Ovary (tissue), 10 donors: Measurements from ENCODE around the gene GADD45B. TPM values are rescaled to one million over a fixed set of nuclear protein-coding genes. Genes with fewer than 3 reads are reported as not detected.

Experiments
- DNase-seq, 5 donors: peaks; one replicate each; pipeline ENCODE4 v3.0.0-alpha.2; 2019 to 2020
- H3K27ac ChIP-seq, 2 donors: fragments of 200-600 bp; one replicate each; pipeline versions ENCODE4 v1.5.1 to v1.8.0; 2019 to 2022
- H3K27me3 ChIP-seq: fragments of 200-600 bp; one replicate; pipeline ENCODE4 v1.8.0; 2022
- H3K36me3 ChIP-seq: fragments of 200-600 bp; sonication (generic); one replicate; pipeline ENCODE4 v1.5.1; 2019
- H3K4me1 ChIP-seq: one replicate; pipeline ENCODE4 v1.8.1; 2013; ENCODE audit warnings: mild to moderate bottlenecking, moderate library complexity; ENCODE audit not compliant: insufficient read depth
- H3K4me3 ChIP-seq: fragments of 200-600 bp; sonication (generic); one replicate; pipeline ENCODE4 v1.5.1; 2017
- H3K9me3 ChIP-seq, 2 donors: fragments of 200-600 bp in 1 of 2; sonication (generic) in 1 of 2; one replicate each; pipeline versions ENCODE4 v1.5.1 to v1.8.1; 2013 to 2019; ENCODE audit warnings: mild to moderate bottlenecking in 1 of 2, moderate library complexity in 1 of 2
- EP300 ChIP-seq: sonication (generic); formaldehyde crosslinking; IDR thresholded peaks from one replicate; pipeline ENCODE4 v1.6.1; 2017; ENCODE audit warnings: antibody characterized with exemption
- POLR2A ChIP-seq: fragments of 450-650 bp; IDR thresholded peaks from one replicate; pipeline ENCODE4 v1.6.1; 2017; ENCODE audit warnings: antibody characterized with exemption, mild to moderate bottlenecking, moderate library complexity
- WGBS, 3 donors: extraction: QIAGEN DNeasy Blood & Tissue Kit in 1 of 3; methylation state at CpG; one replicate each; pipeline versions ENCODE4 v1.1.5 to v1.1.7; 2013 to 2017; 5-methylcytosine and 5-hydroxymethylcytosine counted together
- intact Hi-C, 4 donors: fragments of 100-400 bp; cut with DNase I; formaldehyde crosslinking; loops; one replicate each; pipeline versions ENCODE4 v1.11.0 to v1.15.1; 2022 to 2023
- long read RNA-seq, 3 donors: library from polyadenylated mRNA in 2 of 3; unstranded in 2 of 3; transcript quantifications; one replicate each; pipeline ENCODE4 v2.0.0 and lab custom pipeline, GENCODE V29; 2021 to 2026
- polyA plus RNA-seq, 2 donors: library from polyadenylated mRNA; stranded (reverse); fragments of 200-250 nt in 1 of 2; fragments of 350-450 nt in 1 of 2; fragmentation: Illumina TruSeq in 1 of 2; extraction: RNeasy Lipid Tissue Mini Kit (QIAGEN cat#74804) in 1 of 2; gene quantifications; one replicate each; pipeline ENCODE4 v1.2.3, GENCODE V29; 2013 to 2014
- total RNA-seq, 7 donors: library from RNA; depleted of rRNA in 2 of 7; stranded (reverse); fragments of >200 nt in 2 of 7; fragmentation: NEBNext Ultra II Directional in 3 of 7; extraction: Animal tissue kit (Norgen Biotek cat#: 25700) in 3 of 7; gene quantifications; one replicate each; pipeline versions ENCODE4 v1.1.0 to v1.2.4, GENCODE V29; 2016 to 2023
- TF ChIP-seq, protein P1 (sequence below), 3 donors: fragments of 450-650 bp in 2 of 3; fragments of 200-600 bp in 1 of 3; IDR thresholded peaks; one replicate each; pipeline versions ENCODE4 v1.5.1 to v1.8.0; 2016 to 2022; ENCODE audit warnings: antibody characterized with exemption in 3 of 3, mild to moderate bottlenecking in 1 of 3
- donor health status: DM: no; HTN: no; CAD: no; lungs with moderate emphysema.
- donor health status: DM: no; HTN: no; CAD: no.
- donor health status: Bipolar disorder and iron deficiency.
- donor health status: DM: yes; HTN: yes; CAD: no.
- donor health status: DM: no; HTN: no; CAD: no.
- donor health status: DM: yes; HTN: yes; CAD: no.

The GADD45B gene, protein sequence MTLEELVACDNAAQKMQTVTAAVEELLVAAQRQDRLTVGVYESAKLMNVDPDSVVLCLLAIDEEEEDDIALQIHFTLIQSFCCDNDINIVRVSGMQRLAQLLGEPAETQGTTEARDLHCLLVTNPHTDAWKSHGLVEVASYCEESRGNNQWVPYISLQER
- total RNA-seq = 100 to 1,000 TPM in 2 of 7 donors, 10 to 100 TPM in 5; 47.0 to 414 (median 73.9) TPM
- polyA plus RNA-seq = 100 to 1,000 TPM in 1 of 2 donors, 10 to 100 TPM in 1; 17.8 to 120 TPM
- long read RNA-seq, donor 1, transcript GADD45B-201 (4 exons, 1,373 nt) = major isoform, 29 of 37 reads
- long read RNA-seq, donor 1, partial matches to known transcripts = 1 of 37 reads
- long read RNA-seq, donor 1, other reads (novel, unspliced or antisense) = 7 of 37 reads
- long read RNA-seq, donor 2, partial matches to known transcripts = 0 of 3 reads
- long read RNA-seq, donor 2, other reads (novel, unspliced or antisense) = 0 of 3 reads
- long read RNA-seq, donor 3, transcript GADD45B-201 (4 exons, 1,373 nt) = major isoform, 11 of 17 reads
- long read RNA-seq, donor 3, partial matches to known transcripts = 1 of 17 reads
- long read RNA-seq, donor 3, other reads (novel, unspliced or antisense) = 5 of 17 reads

- Histone ChIP-seq H3K27me3 (no peaks in the 10 kb centered on the region), H3K27ac (peak within 1 kb of the TSS; percentile 62 to 73), H3K9me3 (no peaks in the 10 kb centered on the region), H3K36me3 (no peaks in the 10 kb centered on the region), H3K4me3 (peak within 1 kb of the TSS; percentile 86), H3K4me1 (peaks cover 7% of the 10 kb centered on the region)
- peak; percentile 98 to 99 (median 99) for DNase-seq
- intact Hi-C loops = loop anchor here (1.0 to 5.0 kb wide), 7 partner anchors 66 to 136 kb away; no protein-coding TSS in a partner anchor
- TF ChIP-seq EP300 (peak; percentile 86), POLR2A (peak; percentile 100)
- TF ChIP-seq, protein P1, sequence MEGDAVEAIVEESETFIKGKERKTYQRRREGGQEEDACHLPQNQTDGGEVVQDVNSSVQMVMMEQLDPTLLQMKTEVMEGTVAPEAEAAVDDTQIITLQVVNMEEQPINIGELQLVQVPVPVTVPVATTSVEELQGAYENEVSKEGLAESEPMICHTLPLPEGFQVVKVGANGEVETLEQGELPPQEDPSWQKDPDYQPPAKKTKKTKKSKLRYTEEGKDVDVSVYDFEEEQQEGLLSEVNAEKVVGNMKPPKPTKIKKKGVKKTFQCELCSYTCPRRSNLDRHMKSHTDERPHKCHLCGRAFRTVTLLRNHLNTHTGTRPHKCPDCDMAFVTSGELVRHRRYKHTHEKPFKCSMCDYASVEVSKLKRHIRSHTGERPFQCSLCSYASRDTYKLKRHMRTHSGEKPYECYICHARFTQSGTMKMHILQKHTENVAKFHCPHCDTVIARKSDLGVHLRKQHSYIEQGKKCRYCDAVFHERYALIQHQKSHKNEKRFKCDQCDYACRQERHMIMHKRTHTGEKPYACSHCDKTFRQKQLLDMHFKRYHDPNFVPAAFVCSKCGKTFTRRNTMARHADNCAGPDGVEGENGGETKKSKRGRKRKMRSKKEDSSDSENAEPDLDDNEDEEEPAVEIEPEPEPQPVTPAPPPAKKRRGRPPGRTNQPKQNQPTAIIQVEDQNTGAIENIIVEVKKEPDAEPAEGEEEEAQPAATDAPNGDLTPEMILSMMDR (IDR thresholded peaks at IDR 0.05) = peak in 1 of 3 donors; percentile 39
- WGBS, 3 donors = 0 to 1% (median 1%) methylated on average over 48 to 70 of the region's 70 CpGs
These were observed at the start of gene GADD45B for GRCh38 chr19:2475702-2476450. Gene GADD45B, plus strand, starts transcription at chr19:2476127. Its CDS starts 232 bp downstream, at chr19:2476359.

DNA sequence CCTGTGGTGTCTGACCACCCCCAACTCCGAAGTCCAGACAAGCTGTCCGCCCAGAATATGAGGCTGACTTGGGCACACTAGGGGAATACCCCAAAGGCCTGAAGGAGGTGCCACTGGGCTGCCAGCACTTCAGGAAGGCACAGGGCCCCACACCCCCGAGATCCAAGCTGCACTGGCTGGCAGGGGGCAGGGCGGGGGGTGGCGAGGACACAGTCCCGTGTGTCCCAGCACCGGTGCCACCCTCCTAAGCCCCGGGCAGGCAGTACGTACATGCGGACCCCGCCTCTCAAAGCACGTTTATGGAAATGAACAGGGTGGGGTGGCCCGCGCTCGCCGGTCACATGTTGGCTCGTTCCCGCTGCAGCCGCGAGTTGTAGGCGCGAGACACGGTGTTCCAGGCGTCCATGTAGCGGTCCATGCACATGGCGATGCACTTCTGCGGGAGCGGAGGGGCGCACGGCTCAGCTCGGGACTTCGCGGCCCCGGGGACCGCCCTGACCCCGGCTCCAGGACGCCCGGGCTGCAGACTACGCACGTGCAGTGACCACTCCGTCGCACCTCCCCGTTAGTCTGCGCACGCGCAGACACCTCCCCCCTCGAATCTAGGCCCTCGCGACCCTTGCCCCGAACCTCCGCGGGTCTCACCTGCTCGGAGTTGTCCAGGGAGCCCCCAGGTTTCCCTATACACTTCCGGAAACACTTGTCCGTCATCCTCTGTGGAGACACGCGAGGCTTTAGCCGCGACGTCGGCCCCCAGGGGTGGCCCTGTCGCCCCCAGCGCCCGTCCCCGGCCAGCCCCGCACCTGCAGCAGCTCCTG is 49.1 kb upstream of the GADD45B start:
- Histone ChIP-seq H3K4me1 (peaks cover 25% of the 10 kb centered on the region), H3K4me3 (peak overlapping the region; percentile 96), H3K27ac (peak overlapping the region in 1 of 2 donors; percentile 99), H3K27me3 (no peaks in the 10 kb centered on the region), H3K36me3 (no peaks in the 10 kb centered on the region), H3K9me3 (no peaks in the 10 kb centered on the region)
- WGBS, 3 donors = 4 to 11% (median 5%) methylated on average over 35 to 66 of the region's 66 CpGs
- intact Hi-C loops = no loop called here
- TF ChIP-seq, protein P1 (IDR thresholded peaks at IDR 0.05) = no peak
- no peak for TF ChIP-seq POLR2A
- no peak for TF ChIP-seq EP300
- DNase-seq = peak in 4 of 5 donors; percentile 49 to 71 (median 68)

DNA sequence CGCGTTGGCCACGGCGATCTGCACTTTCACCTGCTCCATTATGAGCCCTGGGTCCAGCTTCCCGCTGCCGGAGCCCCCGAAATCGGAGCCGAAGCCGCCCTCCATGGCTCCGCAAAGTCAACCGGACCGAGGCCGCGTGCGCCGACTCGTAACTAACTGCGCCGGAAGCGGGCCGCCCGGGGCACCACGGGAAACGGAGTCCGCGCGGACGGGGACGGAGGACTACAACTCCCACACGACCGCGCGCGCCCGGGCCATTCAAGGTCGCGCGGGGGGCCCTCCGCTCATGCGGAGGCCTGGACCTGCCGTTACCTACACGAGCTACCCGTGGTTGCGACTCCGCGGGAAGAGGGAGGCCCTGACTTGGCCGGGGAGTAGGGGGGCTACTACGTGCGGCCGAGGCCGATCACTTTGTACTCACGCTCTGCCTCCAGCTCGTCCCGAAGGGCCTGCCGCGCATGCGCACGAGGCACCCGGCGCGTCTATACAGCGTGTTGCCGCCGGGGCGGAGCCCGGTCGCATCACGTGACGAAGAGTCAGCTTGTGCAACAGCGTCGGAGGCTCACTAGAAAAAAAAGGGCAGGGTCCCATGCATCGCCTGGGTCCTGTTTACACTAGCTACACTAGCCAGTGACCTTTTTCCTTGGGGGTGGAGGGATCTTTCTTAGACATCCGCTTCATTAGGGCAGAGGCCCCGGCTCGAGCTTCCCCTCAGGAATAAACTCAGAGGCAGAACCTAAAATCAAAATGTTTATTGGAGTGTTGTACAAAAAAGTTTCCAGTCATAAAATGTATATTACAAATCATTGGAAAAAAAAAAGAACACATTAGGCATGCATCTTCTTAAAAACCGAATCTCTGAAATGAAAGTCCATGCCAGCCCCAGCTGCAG is 48.3 kb upstream of the GADD45B start, which contains the start of gene TIMM13:
TSS of gene TIMM13 (minus strand) at position 158 of the 892 bp plus-strand sequence. CDS start at position 105, 53 bp downstream.
- WGBS, 3 donors = 0 to 1% (median 1%) methylated on average over 53 to 77 of the region's 77 CpGs
- Histone ChIP-seq H3K27me3 (no peaks in the 10 kb centered on the region), H3K4me1 (peaks cover 22% of the 10 kb centered on the region), H3K4me3 (peak within 1 kb of the TSS; percentile 96), H3K36me3 (no peaks in the 10 kb centered on the region), H3K27ac (peak within 1 kb of the TSS; percentile 99), H3K9me3 (no peaks in the 10 kb centered on the region)
- intact Hi-C loops = no loop called here
- peak; percentile 96 to 98 (median 97) for DNase-seq
- peak; percentile 21 for TF ChIP-seq POLR2A
- TF ChIP-seq, protein P1 (IDR thresholded peaks at IDR 0.05) = no peak
